Ishikawa (cell line): ENCODE results near the gene CDK19.

Experiments
- CEBPB ChIP-seq: IDR thresholded peaks from 2 replicates; pipeline ENCODE4 v1.6.1; 2012
- CREB1 ChIP-seq: IDR thresholded peaks from 2 replicates; pipeline ENCODE4 v1.6.1; 2012; ENCODE audit warnings: low read depth
- EGR1 ChIP-seq: IDR thresholded peaks from 2 replicates; pipeline ENCODE4 v1.6.1; 2012
- EP300 ChIP-seq: IDR thresholded peaks from 2 replicates; pipeline ENCODE4 v1.6.1; 2012; ENCODE audit warnings: borderline replicate concordance
- FOXM1 ChIP-seq: IDR thresholded peaks from 2 replicates; pipeline ENCODE4 v1.6.1; 2012; ENCODE audit warnings: low read depth, borderline replicate concordance
- NFIC ChIP-seq: IDR thresholded peaks from 2 replicates; pipeline ENCODE4 v1.6.1; 2012
- RAD21 ChIP-seq: IDR thresholded peaks from 2 replicates; pipeline ENCODE4 v1.6.1; 2012; ENCODE audit warnings: low read depth
- TAF1 ChIP-seq: IDR thresholded peaks from 2 replicates; pipeline ENCODE4 v1.6.1; 2012; ENCODE audit warnings: low read depth, mild to moderate bottlenecking
- TCF12 ChIP-seq: IDR thresholded peaks from 2 replicates; pipeline ENCODE4 v1.6.1; 2012; ENCODE audit warnings: low read depth
- TEAD4 ChIP-seq: IDR thresholded peaks from 2 replicates; pipeline ENCODE4 v1.6.1; 2012
- YY1 ChIP-seq: IDR thresholded peaks from 2 replicates; pipeline ENCODE4 v1.6.1; 2012; ENCODE audit warnings: low read depth
- ZBTB7A ChIP-seq: IDR thresholded peaks from 2 replicates; pipeline ENCODE4 v1.6.1; 2012; ENCODE audit warnings: low read depth
- TF ChIP-seq, protein P1 (sequence below): IDR thresholded peaks from 2 replicates; pipeline ENCODE4 v1.6.1; 2012
- TF ChIP-seq, protein P2 (sequence below): IDR thresholded peaks from 2 replicates; pipeline ENCODE4 v1.6.1; 2012
- TF ChIP-seq, protein P3 (sequence below): IDR thresholded peaks from 2 replicates; pipeline ENCODE4 v1.6.1; 2012; ENCODE audit warnings: low read depth, mild to moderate bottlenecking

The CDK19 gene

DNA sequence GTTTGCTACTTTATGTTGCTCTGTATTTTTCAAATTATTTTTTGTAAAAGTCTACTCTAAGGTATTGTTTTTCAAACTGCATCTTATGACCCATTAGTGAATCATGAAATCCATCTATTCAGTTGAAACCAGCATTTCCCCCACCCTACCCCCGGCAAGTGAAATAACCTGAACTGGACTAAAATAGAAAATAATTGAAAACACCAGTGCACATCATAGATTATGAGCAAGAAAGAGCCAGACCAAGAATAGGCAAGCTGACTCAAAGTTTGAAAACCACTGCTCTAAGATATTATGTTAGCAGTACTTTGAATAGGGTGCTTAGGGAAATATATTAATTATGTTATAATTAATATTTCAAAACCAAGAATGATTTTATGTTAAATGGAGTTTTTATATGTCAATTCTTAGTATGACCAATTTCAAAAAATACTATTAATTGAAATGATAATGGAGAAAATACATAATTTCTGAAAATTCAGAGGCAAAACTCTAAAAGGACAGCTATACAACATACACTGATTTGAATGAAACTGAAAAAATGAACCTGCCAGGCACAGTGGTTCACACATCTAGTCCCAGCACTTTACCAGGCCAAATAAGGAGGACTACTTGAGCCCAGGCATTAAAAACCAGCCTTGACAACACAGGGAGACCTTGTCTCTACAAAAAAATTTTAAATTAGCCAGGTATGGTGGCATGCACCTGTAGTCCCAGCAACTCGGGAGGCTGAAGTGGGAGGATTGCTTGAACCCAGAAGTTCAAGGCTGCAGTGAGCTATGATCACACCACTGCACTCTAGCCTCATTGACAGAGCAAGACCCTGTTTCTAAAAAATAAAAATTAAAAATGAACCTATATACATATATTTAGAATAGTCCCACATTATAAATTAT is 112.0 kb downstream of the CDK19 start:
- TF ChIP-seq, protein P1, sequence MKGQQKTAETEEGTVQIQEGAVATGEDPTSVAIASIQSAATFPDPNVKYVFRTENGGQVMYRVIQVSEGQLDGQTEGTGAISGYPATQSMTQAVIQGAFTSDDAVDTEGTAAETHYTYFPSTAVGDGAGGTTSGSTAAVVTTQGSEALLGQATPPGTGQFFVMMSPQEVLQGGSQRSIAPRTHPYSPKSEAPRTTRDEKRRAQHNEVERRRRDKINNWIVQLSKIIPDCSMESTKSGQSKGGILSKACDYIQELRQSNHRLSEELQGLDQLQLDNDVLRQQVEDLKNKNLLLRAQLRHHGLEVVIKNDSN = no peak
- TF ChIP-seq EP300 = no peak
- no peak for TF ChIP-seq YY1
- TF ChIP-seq EGR1 = no peak
- no peak for TF ChIP-seq TCF12
- no peak for TF ChIP-seq CEBPB
- TF ChIP-seq FOXM1 = no peak
- no peak for TF ChIP-seq TEAD4
- TF ChIP-seq, protein P2, sequence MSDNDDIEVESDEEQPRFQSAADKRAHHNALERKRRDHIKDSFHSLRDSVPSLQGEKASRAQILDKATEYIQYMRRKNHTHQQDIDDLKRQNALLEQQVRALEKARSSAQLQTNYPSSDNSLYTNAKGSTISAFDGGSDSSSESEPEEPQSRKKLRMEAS = no peak
- TF ChIP-seq TAF1 = no peak
- TF ChIP-seq RAD21 = no peak
- TF ChIP-seq CREB1 = no peak
- TF ChIP-seq, protein P3, sequence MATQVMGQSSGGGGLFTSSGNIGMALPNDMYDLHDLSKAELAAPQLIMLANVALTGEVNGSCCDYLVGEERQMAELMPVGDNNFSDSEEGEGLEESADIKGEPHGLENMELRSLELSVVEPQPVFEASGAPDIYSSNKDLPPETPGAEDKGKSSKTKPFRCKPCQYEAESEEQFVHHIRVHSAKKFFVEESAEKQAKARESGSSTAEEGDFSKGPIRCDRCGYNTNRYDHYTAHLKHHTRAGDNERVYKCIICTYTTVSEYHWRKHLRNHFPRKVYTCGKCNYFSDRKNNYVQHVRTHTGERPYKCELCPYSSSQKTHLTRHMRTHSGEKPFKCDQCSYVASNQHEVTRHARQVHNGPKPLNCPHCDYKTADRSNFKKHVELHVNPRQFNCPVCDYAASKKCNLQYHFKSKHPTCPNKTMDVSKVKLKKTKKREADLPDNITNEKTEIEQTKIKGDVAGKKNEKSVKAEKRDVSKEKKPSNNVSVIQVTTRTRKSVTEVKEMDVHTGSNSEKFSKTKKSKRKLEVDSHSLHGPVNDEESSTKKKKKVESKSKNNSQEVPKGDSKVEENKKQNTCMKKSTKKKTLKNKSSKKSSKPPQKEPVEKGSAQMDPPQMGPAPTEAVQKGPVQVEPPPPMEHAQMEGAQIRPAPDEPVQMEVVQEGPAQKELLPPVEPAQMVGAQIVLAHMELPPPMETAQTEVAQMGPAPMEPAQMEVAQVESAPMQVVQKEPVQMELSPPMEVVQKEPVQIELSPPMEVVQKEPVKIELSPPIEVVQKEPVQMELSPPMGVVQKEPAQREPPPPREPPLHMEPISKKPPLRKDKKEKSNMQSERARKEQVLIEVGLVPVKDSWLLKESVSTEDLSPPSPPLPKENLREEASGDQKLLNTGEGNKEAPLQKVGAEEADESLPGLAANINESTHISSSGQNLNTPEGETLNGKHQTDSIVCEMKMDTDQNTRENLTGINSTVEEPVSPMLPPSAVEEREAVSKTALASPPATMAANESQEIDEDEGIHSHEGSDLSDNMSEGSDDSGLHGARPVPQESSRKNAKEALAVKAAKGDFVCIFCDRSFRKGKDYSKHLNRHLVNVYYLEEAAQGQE = no peak

DNA sequence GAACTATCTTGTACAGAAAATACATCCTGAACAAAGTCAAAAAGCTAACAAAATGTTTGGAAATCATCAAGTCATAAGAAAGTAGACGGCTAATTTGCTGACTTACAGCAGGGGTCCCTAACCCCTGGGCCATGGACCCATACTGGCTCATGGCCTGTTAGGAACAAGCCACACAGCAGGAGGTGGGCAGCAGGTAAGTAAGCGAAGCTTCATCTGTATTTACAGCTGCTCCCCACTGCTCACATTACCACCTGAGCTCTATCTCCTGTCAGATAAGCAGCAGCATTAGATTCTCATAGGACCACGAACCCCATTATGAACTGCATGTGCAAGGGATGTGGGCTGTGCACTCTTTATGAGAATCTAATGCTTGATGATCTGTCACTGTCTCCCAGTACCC is 115.5 kb downstream of the CDK19 start:
- TF ChIP-seq FOXM1 (no peak), ZBTB7A (no peak), RAD21 (no peak), TAF1 (no peak), NFIC (no peak), CREB1 (no peak), YY1 (no peak), EP300 (no peak), CEBPB (no peak), TCF12 (no peak), TEAD4 (no peak), EGR1 (no peak)
- TF ChIP-seq, protein P2 = no peak
- TF ChIP-seq, protein P1 = no peak
- TF ChIP-seq, protein P3 = no peak

DNA sequence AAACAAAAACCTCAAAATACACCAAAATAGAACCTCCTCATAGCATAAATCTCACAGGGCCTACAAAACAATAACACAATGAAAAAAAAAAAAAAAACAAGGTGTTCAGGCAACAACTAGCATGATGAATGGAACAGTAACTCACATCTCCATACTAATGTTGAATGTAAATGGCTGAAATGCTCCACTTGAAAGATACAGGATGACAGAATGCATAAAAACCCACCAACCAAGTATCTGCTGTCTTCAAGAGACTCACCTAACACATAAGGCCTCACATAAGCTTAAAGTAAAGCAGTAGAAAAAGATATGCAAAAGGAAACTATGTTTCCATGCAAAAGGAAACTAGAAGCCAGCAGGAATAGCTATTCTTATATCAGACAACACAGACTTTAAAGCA is 121.3 kb downstream of the CDK19 start:
- TF ChIP-seq RAD21 = no peak
- no peak for TF ChIP-seq TEAD4
- no peak for TF ChIP-seq FOXM1
- TF ChIP-seq ZBTB7A = no peak

DNA sequence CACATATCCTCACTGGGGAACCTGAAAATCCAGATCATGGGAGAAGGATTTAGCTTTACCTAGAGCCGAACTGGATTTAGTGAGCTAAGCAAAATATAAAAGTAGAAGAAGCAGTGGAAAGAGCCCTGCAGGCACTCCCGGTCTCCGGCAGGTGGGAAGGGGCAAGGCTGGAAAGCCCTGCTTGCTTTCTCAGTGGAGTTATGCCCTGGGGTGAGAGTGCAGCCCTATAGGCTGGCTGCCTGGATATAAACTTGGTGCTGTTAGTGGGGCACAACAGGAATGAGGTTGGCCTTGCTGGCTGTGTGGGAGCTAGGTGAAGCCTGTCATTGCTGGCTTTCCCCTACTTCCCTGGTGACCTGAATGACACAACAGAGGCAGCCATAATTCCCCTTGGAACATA is 122.0 kb downstream of the CDK19 start:
- TF ChIP-seq ZBTB7A (no peak), EGR1 (no peak), TEAD4 (no peak), CEBPB (no peak)

DNA sequence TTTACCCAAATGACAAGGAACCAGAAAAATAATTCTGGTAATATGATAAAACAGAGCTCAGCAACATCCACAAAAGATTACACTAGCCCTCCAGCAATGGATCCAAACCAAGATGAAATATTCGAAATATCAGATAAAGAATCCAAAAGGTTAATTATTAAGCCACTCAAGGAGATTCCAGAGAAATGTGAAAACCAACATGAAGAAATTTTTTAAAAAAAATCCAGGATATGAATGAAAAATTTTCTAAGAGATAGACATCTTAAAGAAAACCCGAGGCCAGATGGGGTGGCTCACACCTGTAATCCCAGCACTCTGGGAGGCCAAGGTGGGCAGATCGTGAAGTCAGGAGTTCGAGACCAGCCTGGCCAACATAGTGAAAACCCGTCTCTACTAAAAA is 124.4 kb downstream of the CDK19 start:
- TF ChIP-seq FOXM1 = no peak
- TF ChIP-seq CREB1 = no peak
- no peak for TF ChIP-seq YY1
- TF ChIP-seq, protein P3 = no peak
- TF ChIP-seq NFIC = no peak
- no peak for TF ChIP-seq ZBTB7A
- TF ChIP-seq CEBPB = no peak
- TF ChIP-seq TCF12 = no peak
- no peak for TF ChIP-seq TAF1
- no peak for TF ChIP-seq EP300
- TF ChIP-seq, protein P1 = no peak
- TF ChIP-seq TEAD4 = no peak
- TF ChIP-seq, protein P2 = no peak
- no peak for TF ChIP-seq EGR1
